NCI-H2196 treated with DMSO at 0.1 percent for 48 hours (cell line): ENCODE data around the gene RAB36.

ENCODE experiments used
- DNase-seq: peaks from one replicate; lab custom pipeline; 2025; ENCODE audit not compliant: unreplicated experiment; lab: John Stamatoyannopoulos, UW

Gene RAB36

DNA sequence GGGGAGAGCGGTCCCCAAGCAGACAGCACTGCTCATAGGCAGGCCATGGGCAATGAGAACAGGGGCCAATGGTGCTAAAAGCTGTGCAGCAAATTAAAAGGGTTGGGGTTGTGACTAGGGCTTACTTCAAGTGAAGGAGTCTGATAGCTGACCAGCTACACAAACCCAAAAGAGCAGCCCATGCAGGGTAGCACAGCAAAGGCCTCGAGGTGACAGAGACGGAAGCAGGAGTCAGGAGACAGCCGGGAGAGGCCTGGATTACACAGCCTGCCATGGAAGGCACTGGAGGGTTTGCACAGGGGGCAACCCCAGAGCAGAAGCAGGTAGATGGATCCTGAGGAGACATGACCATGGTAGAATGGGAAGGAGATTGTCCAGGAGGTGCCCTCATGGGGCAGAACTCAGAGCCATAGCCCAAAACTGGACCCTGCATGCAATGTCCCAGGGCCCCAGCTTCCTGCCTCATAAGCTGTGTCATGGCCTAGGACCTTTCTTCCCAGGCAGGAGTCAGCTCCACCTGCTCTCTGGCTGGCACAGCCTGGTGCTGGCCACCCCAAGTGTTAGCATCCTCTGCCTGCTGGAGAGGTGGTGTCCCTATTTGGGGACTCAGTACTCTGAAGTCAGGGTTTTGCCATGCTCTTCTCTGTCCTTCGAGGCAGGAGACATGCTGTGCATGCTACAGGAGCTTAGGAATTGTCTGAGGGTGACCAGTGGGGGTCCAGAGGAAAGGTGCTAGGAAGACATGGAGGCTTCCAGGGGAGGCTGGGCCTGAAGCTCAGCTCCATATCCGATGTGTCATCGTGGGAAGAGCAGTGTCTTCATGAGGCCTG is 36.8 kb upstream of the RAB36 start:
- no peak for DNase-seq

DNA sequence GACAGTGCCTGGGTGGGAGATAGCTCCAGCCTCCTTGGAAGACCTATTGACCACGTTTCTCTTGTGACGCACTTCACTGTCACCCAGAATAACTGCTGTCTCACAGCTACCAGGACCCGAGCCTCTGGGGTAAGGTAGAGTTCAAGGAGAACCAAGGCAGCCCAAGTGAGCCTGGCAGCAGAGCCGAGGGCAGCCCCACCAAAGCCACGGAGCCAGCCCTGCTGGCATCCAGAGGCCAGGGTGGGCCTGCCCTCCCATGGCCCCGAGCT is 36.3 kb upstream of the RAB36 start:
- DNase-seq = no peak

- DNase-seq = no peak
Measured at GRCh38 chr22:23109441-23109978, 35.8 kb upstream of the RAB36 start.

DNA sequence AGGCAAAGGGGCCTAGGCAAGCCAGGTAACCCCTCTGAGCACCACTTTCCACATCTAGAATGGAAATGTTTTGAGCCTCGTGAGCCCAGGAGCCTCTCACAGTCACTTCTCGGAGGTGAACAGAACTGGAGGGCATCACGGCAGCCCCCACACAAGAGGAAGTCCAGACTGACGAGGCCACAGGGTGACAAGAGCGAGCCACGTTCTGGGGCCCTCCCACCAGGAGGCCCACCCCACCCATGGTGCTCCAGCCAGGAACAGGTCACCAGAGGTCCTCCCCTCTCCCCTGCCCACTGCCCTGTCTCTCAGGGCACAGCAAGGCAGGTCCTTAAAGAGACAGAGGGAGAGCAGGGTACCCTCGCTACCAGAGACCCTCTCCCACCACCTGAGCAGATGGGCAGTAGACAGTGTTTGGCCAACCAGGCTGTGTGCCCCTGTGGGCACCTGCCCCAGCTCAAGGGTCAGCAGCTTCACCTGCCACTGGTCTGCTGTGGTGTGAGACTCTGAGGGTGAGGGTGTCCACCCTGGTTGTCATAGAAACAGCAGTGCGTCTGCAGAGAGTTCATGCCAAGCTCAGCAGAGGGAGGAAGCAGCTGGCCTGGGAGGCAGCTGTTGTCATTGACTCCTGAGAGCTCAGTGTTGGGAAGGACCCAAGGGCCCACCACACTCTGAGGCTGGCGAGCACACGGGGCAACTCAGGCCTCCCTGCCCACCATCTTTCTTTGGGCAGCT is 34.9 kb upstream of the RAB36 start:
- DNase-seq = peak; percentile 61

DNA sequence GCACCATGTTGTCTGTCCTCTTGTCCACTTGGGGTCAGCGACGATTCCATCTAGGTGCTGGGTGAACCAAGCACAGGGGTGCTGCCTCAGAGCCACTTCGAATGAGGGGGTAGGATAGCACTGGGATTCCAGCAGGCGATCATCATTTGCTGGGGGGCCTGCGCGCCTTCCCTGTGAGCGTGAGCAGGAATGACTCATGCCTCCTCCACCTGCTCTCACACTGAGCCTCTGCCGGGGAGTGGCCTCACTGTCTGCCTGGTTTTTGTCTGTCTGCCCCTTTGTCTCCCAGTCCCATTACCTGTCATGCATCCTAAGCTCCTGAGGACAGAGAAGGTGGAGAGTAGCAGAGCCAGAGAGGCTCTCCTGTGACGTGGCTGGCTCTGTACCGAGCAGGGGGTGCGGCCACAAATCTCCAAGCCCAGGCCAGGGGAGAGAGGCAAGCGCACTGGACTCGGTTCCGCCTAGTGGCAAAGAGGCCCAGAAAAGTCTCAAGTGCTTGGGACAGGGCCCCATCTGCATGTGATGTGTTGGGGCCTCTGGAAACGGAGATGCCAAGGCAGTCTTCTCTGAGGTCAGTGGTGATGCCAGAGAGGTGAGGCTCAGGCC is 34.3 kb upstream of the RAB36 start:
- DNase-seq = peak; percentile 50

- DNase-seq = no peak
Measured at GRCh38 chr22:23112472-23113012, 32.7 kb upstream of the RAB36 start.

DNA sequence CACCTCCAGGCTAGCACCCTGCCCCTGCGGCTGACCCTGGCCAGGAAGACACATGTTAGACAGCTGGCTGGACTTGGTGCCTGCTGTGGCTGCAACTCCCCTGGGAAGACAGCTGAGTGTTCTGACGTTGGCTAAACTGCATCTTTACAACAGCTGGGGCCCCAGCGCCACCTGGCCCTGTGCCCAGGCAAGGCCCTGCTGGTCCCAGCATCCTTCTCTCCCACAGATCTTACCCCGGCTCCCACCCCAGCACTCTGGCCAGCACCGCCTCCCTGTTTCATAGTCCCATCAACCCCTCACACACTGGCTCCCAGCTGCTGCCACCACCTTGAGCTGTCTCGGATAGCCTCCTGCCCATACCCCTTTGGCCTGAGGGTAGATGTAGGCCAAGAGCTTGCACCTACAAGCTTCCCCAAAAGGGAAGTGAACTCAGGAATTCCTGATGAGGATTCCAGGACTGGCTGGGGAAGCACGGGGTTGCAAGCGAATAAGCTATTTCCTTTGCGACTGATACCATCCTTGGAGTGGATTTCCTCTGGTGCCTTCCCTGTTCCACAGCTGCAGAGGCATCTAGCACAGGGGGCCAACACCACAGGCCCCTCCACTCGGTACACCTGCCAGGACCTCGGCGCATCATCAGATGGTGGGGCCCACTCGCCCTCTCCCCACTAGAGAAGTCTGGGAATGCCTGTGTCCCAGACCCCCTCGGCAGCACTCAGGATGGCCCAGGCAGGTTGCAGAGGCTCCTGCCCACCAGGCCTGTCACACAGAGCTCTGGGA is 32.0 kb upstream of the RAB36 start:
- DNase-seq = no peak

GRCh38 chr22:23113847-23114720 is 31.2 kb upstream of the RAB36 start:
- no peak for DNase-seq

DNA sequence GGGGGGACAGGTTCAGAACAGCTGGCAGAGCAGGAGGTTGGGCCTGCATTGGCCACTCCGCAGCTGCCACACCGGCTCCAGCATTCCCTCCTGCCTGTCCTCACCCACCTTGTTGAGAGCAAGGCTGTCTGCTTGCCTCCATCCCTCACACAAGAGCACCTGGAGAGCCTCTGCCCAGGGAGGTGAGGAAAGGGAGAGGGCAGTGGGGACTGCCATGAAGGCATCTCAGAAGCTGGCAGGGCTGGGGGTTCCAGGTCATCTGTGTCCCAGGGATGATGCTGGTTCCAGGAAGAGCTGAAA is 30.6 kb upstream of the RAB36 start:
- DNase-seq = no peak

DNA sequence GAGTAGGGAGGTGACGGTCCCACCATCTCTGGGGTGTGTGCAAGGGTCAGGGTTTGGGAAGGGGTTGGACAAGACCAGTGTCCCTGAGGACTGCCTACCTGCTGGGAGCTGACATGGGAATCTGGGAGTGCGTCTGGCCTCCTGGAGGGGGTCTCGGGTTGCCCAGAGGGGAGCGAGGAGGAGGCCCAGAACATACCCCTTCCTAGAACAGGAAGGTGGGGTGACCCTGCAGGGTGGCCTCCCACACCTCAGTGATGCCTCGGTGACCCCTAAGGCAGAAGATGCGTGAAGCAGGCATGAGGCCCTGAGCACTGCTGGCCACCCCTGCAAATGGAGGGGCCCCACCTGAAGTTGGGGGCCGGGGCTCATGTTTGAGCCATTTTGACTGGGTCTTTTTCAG is 29.9 kb upstream of the RAB36 start:
- DNase-seq = no peak

GRCh38 chr22:23115825-23116494 is 29.3 kb upstream of the RAB36 start:
- DNase-seq = no peak

DNA sequence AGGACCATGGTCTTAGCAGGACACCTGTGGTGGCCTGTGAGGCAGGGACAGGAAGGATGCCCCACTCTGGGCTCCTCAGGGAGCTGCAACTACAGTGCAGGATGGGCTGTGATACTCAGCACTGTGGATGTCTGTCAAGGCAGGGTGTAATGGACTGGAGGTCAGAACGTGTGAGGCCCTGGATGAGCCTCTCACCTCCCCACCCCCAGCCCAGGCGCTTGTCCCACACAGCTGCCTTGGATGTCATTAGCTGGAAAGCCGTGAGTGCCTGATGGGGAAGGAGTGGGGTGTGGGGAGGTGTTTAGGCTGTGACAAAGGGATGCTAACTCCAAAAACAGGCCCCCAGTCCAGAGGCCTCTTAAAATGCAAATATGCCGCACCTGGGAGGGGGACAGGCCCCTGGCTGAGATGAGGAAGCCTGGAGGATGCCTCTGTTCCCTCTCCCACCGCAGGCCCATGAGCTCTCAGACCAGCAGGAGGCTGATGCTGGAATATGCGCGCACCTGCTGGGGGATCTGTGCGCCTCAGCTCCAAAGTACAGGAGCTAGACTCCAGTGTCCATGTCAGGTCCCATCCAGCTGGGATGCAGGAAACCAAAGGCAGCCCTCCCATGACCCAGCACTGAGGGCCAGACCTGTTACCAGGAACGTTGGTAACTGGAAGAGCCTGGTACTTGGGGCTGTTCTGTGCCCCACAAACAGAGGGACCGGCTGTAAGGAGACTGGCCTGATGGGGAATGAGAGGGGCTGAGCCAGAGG is 28.6 kb upstream of the RAB36 start:
- DNase-seq = no peak

DNA sequence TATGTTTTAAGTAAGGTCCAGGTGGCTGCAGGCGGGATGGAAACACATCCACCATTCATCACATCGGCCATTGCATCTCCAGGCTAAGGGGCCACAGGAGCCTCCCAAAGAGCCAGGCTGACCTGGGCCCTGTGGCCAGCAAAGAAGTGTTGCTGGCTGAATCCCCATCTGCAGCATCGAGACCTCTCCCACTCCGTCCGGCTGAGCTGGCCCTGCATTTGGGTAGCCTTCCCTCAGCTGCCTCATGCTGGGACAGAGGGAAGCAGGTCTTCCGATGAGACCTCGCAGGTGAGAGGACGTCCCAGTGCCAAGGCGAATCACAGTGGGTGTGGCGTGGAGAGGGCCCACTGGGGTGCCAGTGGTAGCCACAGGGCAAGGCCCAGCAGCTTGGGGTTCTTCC is 28.0 kb upstream of the RAB36 start:
- no peak for DNase-seq

- no peak for DNase-seq
Measured at GRCh38 chr22:23117891-23118646, 27.2 kb upstream of the RAB36 start.

DNA sequence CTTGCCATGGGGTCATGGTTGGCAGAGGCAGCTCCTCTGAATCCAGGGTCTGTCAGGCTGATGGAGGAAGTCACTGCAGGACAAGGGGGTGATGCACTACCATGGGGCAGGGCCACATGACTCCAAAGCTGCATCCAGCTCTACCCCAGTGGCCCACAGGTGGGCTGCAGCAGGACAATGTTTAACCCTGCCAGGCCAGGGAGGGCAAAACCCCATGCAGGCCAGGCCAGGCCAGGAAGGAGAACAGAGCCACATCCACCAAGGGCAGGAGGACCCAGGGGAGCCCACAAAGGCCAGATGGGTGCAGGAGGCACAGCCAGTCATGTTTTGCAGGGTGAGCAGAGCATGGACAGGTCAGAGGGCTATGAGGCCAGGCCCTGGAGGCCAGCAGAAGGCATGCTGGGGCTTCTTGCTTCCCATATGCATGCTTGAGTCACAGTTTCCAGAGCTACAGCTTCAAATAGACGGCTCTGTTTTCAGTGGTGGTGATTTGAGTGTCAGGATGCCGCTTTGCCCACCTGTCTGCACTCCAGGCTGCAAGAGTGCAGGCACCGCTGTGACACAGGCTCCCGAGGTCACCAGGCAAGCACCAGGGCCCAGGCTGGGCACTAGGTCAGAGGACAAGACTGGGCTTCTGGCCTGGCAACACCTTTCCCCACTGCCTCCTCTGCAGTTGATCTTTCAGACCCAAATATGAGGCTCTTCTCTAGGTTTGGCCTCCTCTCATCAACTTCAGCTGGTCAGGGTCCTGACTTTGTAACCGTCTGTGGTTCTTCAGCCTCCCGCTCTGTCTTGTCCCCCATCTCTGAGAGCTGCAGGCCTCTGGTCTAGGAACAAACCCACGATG is 26.4 kb upstream of the RAB36 start:
- no peak for DNase-seq

GRCh38 chr22:23119494-23120414 is 25.5 kb upstream of the RAB36 start:
- DNase-seq = no peak
